Esophagus squamous epithelium (tissue), 5 donors: Measurements from ENCODE around the gene PRKN. TPM values are rescaled to one million over a fixed set of nuclear protein-coding genes. Genes with fewer than 3 reads are reported as not detected.

Source experiments
- DNase-seq: peaks from one replicate; lab custom pipeline; 2025; lab: John Stamatoyannopoulos, UW
- H3K27ac ChIP-seq, 4 donors: fragments of 200-600 bp; sonication (generic); one replicate each; pipeline ENCODE4 v1.5.1; 2016 to 2019; ENCODE audit warnings: mild to moderate bottlenecking in 1 of 4
- H3K27me3 ChIP-seq, 4 donors: fragments of 200-600 bp; sonication (generic); 1 replicate in 3 of 4; 2 replicates in 1 of 4; pipeline versions ENCODE4 v1.5.1 to v1.6.0; 2017 to 2021; ENCODE audit warnings: antibody characterized with exemption in 1 of 4
- H3K36me3 ChIP-seq, 3 donors: fragments of 200-600 bp; sonication (generic); one replicate each; pipeline ENCODE4 v1.5.1; 2016 to 2019
- H3K4me1 ChIP-seq, 3 donors: fragments of 200-600 bp; sonication (generic); one replicate each; pipeline ENCODE4 v1.5.1; 2017 to 2019
- H3K4me3 ChIP-seq, 4 donors: fragments of 200-600 bp; sonication (generic); 1 replicate in 3 of 4; 2 replicates in 1 of 4; pipeline ENCODE4 v1.5.1; 2016 to 2019; ENCODE audit warnings: mild to moderate bottlenecking in 2 of 4, moderate library complexity in 1 of 4
- H3K9me3 ChIP-seq, 3 donors: fragments of 200-600 bp; sonication (generic); one replicate each; pipeline ENCODE4 v1.5.1; 2016 to 2019
- POLR2A ChIP-seq, 4 donors: fragments of 450-650 bp; IDR thresholded peaks; one replicate each; pipeline ENCODE4 v1.6.1; 2017; ENCODE audit warnings: antibody characterized with exemption in 4 of 4, mild to moderate bottlenecking in 4 of 4, moderate library complexity in 3 of 4
- WGBS, 2 donors: methylation state at CpG; one replicate each; pipeline ENCODE4 v1.1.5; 2018; 5-methylcytosine and 5-hydroxymethylcytosine counted together
- intact Hi-C: fragments of 100-400 bp; cut with DNase I; formaldehyde crosslinking; loops from one replicate; pipeline ENCODE4 v1.15.0; 2022
- total RNA-seq, 4 donors: library from RNA; depleted of rRNA; stranded (reverse); fragments of >200 nt; gene quantifications; one replicate each; pipeline ENCODE4 v1.1.0, GENCODE V29; 2016
- TF ChIP-seq, protein P1 (sequence below), 6 experiments: fragments of 450-650 bp in 4 of 6; fragments of 200-600 bp in 2 of 6; sonication (generic) in 2 of 6; IDR thresholded peaks; one replicate each; pipeline ENCODE4 v1.5.1; 2016 to 2019; ENCODE audit warnings: antibody characterized with exemption in 6 of 6, mild to moderate bottlenecking in 4 of 6, moderate library complexity in 4 of 6
- donor health status: DM: yes; HTN: yes; CAD: no.

PRKN gene
- total RNA-seq, 4 donors from 2014 or later, result 0.70 to 5.5 (median 2.2) TPM

DNA sequence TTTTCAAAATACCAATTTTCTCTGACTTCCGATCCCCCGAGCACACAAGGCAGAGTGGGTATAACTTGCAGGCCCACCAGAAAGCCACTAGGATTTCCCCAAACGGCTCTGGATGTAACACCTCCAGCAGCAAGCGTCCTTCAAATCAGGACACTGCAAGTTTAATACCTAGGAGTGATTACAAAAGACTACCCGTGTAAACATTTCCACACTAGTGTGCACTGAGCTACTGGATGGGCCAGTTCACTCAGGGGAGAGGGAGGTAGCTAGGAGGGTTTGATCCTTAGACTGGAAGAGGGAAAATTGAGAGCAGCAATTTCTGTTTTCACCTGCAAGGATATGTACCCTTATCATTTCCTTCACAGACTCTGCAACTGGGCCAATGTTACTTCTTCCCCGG lies 1361.9 kb downstream of the PRKN start:
- Histone ChIP-seq H3K27ac (no peak overlapping the region), H3K9me3 (peaks cover 0 to 13% (median 12%) of the 10 kb centered on the region in 3 donors), H3K27me3 (no peaks in the 10 kb centered on the region), H3K4me1 (peaks cover 0 to 10% (median 4%) of the 10 kb centered on the region in 3 donors), H3K36me3 (no peaks in the 10 kb centered on the region), H3K4me3 (no peak overlapping the region)
- intact Hi-C loops, result no loop called here
- 74 to 86% methylated on average over 6 of the region's 6 CpGs for WGBS, 2 donors
- DNase-seq, result no peak
- no peak for TF ChIP-seq POLR2A (IDR thresholded peaks at IDR 0.05)

DNA sequence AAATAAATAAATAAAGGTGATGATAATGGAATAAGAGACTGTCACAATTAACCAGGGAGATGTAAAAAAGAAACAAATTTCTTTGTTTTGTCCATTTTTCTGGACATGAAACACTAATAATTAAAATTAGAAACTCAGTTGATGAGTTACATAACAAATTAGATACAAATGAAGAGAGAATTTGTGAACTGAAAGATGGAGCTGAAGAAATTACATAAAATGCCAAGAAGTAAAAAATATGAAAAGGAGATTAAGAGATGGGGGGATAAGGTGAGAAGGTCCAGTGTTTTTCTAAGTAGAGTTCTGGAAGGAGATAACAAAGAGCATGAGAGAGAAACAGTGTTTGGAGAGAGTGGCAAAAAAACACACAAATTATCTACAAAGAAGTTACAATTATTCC lies 1364.3 kb downstream of the PRKN start:
- intact Hi-C loops, result no loop called here
- TF ChIP-seq POLR2A (IDR thresholded peaks at IDR 0.05), result no peak
- TF ChIP-seq, protein P1, sequence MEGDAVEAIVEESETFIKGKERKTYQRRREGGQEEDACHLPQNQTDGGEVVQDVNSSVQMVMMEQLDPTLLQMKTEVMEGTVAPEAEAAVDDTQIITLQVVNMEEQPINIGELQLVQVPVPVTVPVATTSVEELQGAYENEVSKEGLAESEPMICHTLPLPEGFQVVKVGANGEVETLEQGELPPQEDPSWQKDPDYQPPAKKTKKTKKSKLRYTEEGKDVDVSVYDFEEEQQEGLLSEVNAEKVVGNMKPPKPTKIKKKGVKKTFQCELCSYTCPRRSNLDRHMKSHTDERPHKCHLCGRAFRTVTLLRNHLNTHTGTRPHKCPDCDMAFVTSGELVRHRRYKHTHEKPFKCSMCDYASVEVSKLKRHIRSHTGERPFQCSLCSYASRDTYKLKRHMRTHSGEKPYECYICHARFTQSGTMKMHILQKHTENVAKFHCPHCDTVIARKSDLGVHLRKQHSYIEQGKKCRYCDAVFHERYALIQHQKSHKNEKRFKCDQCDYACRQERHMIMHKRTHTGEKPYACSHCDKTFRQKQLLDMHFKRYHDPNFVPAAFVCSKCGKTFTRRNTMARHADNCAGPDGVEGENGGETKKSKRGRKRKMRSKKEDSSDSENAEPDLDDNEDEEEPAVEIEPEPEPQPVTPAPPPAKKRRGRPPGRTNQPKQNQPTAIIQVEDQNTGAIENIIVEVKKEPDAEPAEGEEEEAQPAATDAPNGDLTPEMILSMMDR (IDR thresholded peaks at IDR 0.05), result no peak
- peaks cover 0 to 13% (median 12%) of the 10 kb centered on the region in 3 donors for H3K9me3 ChIP-seq
- no peak for DNase-seq
- no peaks in the 10 kb centered on the region for H3K4me1 ChIP-seq
- no peak overlapping the region for H3K27ac ChIP-seq
- H3K4me3 ChIP-seq, result no peak overlapping the region
- H3K27me3 ChIP-seq, result no peaks in the 10 kb centered on the region
- H3K36me3 ChIP-seq, result no peaks in the 10 kb centered on the region

- Histone ChIP-seq H3K27ac (no peak overlapping the region), H3K4me1 (no peaks in the 10 kb centered on the region), H3K4me3 (no peak overlapping the region), H3K27me3 (no peaks in the 10 kb centered on the region), H3K9me3 (peaks cover 0 to 13% (median 12%) of the 10 kb centered on the region in 3 donors), H3K36me3 (no peaks in the 10 kb centered on the region)
- DNase-seq, result no peak
- intact Hi-C loops, result no loop called here
- TF ChIP-seq, protein P1 (IDR thresholded peaks at IDR 0.05), result no peak
- TF ChIP-seq POLR2A (IDR thresholded peaks at IDR 0.05), result no peak
- 92 to 96% methylated on average over 7 of the region's 7 CpGs for WGBS, 2 donors
Observed at GRCh38 chr6:161362266-161362665, 1365.3 kb downstream of the PRKN start.

- no peaks in the 10 kb centered on the region for H3K36me3 ChIP-seq
- H3K27me3 ChIP-seq, result no peaks in the 10 kb centered on the region
- peaks cover 0 to 13% (median 12%) of the 10 kb centered on the region in 3 donors for H3K9me3 ChIP-seq
- H3K4me3 ChIP-seq, result no peak overlapping the region
- no peak overlapping the region for H3K27ac ChIP-seq
- WGBS, 2 donors, result 80% methylated on average over 6 to 8 of the region's 9 CpGs
- TF ChIP-seq, protein P1 (IDR thresholded peaks at IDR 0.05), result no peak
- no peak for TF ChIP-seq POLR2A (IDR thresholded peaks at IDR 0.05)
- DNase-seq, result no peak
- H3K4me1 ChIP-seq, result no peaks in the 10 kb centered on the region
- intact Hi-C loops, result no loop called here
Observed at GRCh38 chr6:161361529-161361928, 1366.0 kb downstream of the PRKN start.

DNA sequence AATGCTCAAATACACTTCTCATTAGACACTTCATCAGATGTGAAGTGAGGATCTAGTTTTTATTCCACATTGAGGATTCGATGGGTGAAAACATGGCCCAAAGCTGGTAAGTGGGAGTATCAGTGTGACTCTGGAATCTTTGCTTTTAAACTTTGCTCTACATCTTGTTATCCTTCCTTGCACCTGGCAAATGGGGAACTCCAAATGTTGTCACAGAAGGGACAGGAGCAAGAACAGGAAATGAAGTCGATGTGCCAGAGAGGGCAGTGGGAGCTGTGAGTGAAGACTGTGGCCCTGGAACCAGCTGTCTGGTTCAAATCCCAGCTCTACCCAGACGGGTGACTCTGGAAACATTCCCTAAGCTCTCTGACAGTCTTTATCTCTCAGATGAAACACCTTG lies 1367.0 kb downstream of the PRKN start:
- no peaks in the 10 kb centered on the region for H3K4me1 ChIP-seq
- no peak overlapping the region for H3K4me3 ChIP-seq
- WGBS, 2 donors, result 55 to 88% methylated on average over 2 to 3 of the region's 3 CpGs
- intact Hi-C loops, result no loop called here
- no peak for DNase-seq
- no peaks in the 10 kb centered on the region for H3K36me3 ChIP-seq
- peaks cover 0 to 13% (median 12%) of the 10 kb centered on the region in 3 donors for H3K9me3 ChIP-seq
- H3K27me3 ChIP-seq, result no peaks in the 10 kb centered on the region
- TF ChIP-seq, protein P1 (IDR thresholded peaks at IDR 0.05), result no peak
- no peak for TF ChIP-seq POLR2A (IDR thresholded peaks at IDR 0.05)
- no peak overlapping the region for H3K27ac ChIP-seq

DNA sequence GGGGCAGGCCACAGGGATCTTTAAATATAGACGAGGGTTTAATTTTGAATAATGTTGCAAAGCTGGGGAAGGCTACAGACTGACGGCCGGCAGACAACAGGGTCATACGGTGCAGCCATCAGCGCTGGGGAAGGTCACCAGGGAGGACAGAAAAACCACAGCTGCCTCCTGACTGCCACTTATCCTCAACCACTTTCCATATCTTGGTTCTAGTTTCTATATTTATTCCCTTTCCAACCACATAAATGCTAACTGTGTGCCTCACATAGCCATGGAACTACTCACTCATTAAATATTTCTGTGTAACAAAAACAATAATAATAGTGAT lies 1368.0 kb downstream of the PRKN start:
- Histone ChIP-seq H3K9me3 (peaks cover 0 to 13% (median 12%) of the 10 kb centered on the region in 3 donors), H3K27me3 (no peaks in the 10 kb centered on the region), H3K4me3 (no peak overlapping the region), H3K4me1 (no peaks in the 10 kb centered on the region), H3K27ac (no peak overlapping the region), H3K36me3 (no peaks in the 10 kb centered on the region)
- 55 to 79% methylated on average over 5 of the region's 5 CpGs for WGBS, 2 donors
- no peak for DNase-seq
- TF ChIP-seq POLR2A (IDR thresholded peaks at IDR 0.05), result no peak
- TF ChIP-seq, protein P1 (IDR thresholded peaks at IDR 0.05), result no peak
- intact Hi-C loops, result no loop called here
